GM12878 (cell line): Measurements from ENCODE around the gene SPRY2. TPM values are rescaled to one million over a fixed set of nuclear protein-coding genes. Genes with fewer than 3 reads are reported as not detected.

Source experiments
- ATAC-seq: fragments of 200-7000 bp; cut with Tn5 transposase; 3 replicates; pipeline ENCODE4 v1.9.1; 2020; ENCODE audit warnings: mild to moderate bottlenecking, moderate library complexity
- BruUV-seq: library from RNA; stranded (reverse); fragments of 400-500 nt; replicated peaks from 2 replicates; lab custom pipeline; 2021; lab: Mats Ljungman, UMichigan
- CTCF ChIA-PET: fragments of 300-600 bp; sonication (Branson Sonifier 250); formaldehyde crosslinking; extraction: SDS; loops from one replicate; lab custom pipeline; 2021; ENCODE audit warnings: inconsistent platforms; lab: Yijun Ruan, JAX
- POLR2A ChIA-PET: fragments of 350-600 bp; formaldehyde crosslinking; extraction: SDS; loops from one replicate; lab custom pipeline; 2021; ENCODE audit warnings: inconsistent platforms; lab: Charles Lee
- RAD21 ChIA-PET: fragments of 300-600 bp; sonication (Branson Sonifier 250); formaldehyde crosslinking; loops from one replicate; lab custom pipeline; 2023; ENCODE audit warnings: antibody characterized with exemption; ENCODE audit not compliant: unreplicated experiment; lab: Charles Lee
- SMC1A ChIA-PET: fragments of 300-600 bp; sonication (Branson Sonifier 250); formaldehyde crosslinking; loops from one replicate; lab custom pipeline; 2023; ENCODE audit not compliant: unreplicated experiment, uncharacterized antibody; lab: Charles Lee
- DNase-seq: peaks from one replicate; pipeline ENCODE4 v3.0.0-alpha.2; 2011; ENCODE audit warnings: low read depth, low spot score
- FAIRE-seq: peaks from 3 replicates; lab custom pipeline; 2011; peaks lifted over from hg19 to GRCh38; lab: Jason Lieb, UNC
- H2AFZ ChIP-seq: 2 replicates; pipeline ENCODE4 v1.6.0; 2011; ENCODE audit warnings: low read depth, low read length, control low read depth; ENCODE audit not compliant: control insufficient read depth
- H3K27ac ChIP-seq: 2 replicates; pipeline ENCODE4 v1.5.1; 2011; ENCODE audit warnings: control low read depth; ENCODE audit not compliant: control insufficient read depth, insufficient read depth
- H3K27me3 ChIP-seq, 2 experiments: replicated peaks in 1 of 2; 2 replicates each; pipeline versions ENCODE4 v1.6.0 to v1.6.1; 2011; ENCODE audit warnings: low read length in 1 of 2; ENCODE audit not compliant: control insufficient read depth in 2 of 2, insufficient read depth in 2 of 2
- H3K36me3 ChIP-seq, 2 experiments: 2 replicates each; pipeline ENCODE4 v1.5.1; 2011; ENCODE audit warnings: low read length in 1 of 2; ENCODE audit not compliant: control insufficient read depth in 2 of 2, insufficient read depth in 2 of 2
- H3K4me1 ChIP-seq: 2 replicates; pipeline ENCODE4 v1.6.1; 2011; ENCODE audit warnings: mild to moderate bottlenecking, low read length, moderate library complexity, mixed read lengths; ENCODE audit not compliant: control insufficient read depth, insufficient read depth
- H3K4me2 ChIP-seq: 2 replicates; pipeline ENCODE4 v1.6.0; 2011; ENCODE audit warnings: control low read depth; ENCODE audit not compliant: control insufficient read depth, insufficient read depth
- H3K4me3 ChIP-seq: fragments of 200-600 bp; sonication (generic); 2 replicates; pipeline ENCODE4 v1.5.1; 2016
- H3K79me2 ChIP-seq: 2 replicates; pipeline ENCODE4 v1.6.0; 2011; ENCODE audit warnings: low read length; ENCODE audit not compliant: control insufficient read depth, insufficient read depth
- H3K9ac ChIP-seq: 2 replicates; pipeline ENCODE4 v1.8.0; 2011; ENCODE audit warnings: low read length, control low read depth, mixed read lengths; ENCODE audit not compliant: control insufficient read depth, insufficient read depth
- H3K9me3 ChIP-seq: replicated peaks from 3 replicates; pipeline ENCODE4 v1.5.1; 2011; ENCODE audit warnings: mild to moderate bottlenecking, low read length; ENCODE audit not compliant: control insufficient read depth, insufficient read depth
- H4K20me1 ChIP-seq: 2 replicates; pipeline ENCODE4 v1.6.0; 2011; ENCODE audit not compliant: control insufficient read depth, insufficient read depth
- DPF2 ChIP-seq: fragments of 450-650 bp; IDR thresholded peaks from 2 replicates; pipeline ENCODE4 v1.6.1; 2017; ENCODE audit warnings: mild to moderate bottlenecking
- FOXK2 ChIP-seq: fragments of 450-650 bp; IDR thresholded peaks from 2 replicates; pipeline ENCODE4 v1.6.1; 2017; ENCODE audit warnings: mild to moderate bottlenecking, moderate library complexity
- GATAD2B ChIP-seq: fragments of 450-650 bp; conservative IDR thresholded peaks from 2 replicates; pipeline ENCODE4 v1.6.1; 2017; ENCODE audit warnings: low read depth, mild to moderate bottlenecking, moderate library complexity
- HDAC2 ChIP-seq: fragments of 200-600 bp; sonication (generic); IDR thresholded peaks from 2 replicates; pipeline ENCODE4 v1.6.1; 2017
- KDM1A ChIP-seq: fragments of 200-600 bp; sonication (generic); IDR thresholded peaks from 2 replicates; pipeline ENCODE4 v1.6.1; 2016; ENCODE audit warnings: borderline replicate concordance
- MTA2 ChIP-seq: fragments of 450-650 bp; IDR thresholded peaks from 2 replicates; pipeline ENCODE4 v1.6.1; 2016; ENCODE audit warnings: low read depth, mild to moderate bottlenecking, moderate library complexity
- RELA ChIP-seq: fragments of 450-650 bp; IDR thresholded peaks from 2 replicates; pipeline ENCODE4 v1.8.0; 2014; ENCODE audit warnings: borderline replicate concordance; ENCODE audit not compliant: partially characterized antibody
- SMC3 ChIP-seq: IDR thresholded peaks from 2 replicates; pipeline ENCODE4 v1.6.1; 2011; ENCODE audit warnings: low read length, improper control_type of control experiment, borderline replicate concordance
- SREBF1 ChIP-seq: IDR thresholded peaks from 2 replicates; pipeline ENCODE4 v1.6.1; 2012; ENCODE audit warnings: mild to moderate bottlenecking, low read length
- WGBS: methylation state at CpG from one replicate; pipeline ENCODE4 v1.1.6; 2016; ENCODE audit warnings: low lambda C conversion rate; ENCODE audit not compliant: insufficient replicate concordance, insufficient coverage; ENCODE audit errors: missing lambda C conversion rate; 5-methylcytosine and 5-hydroxymethylcytosine counted together
- in situ Hi-C: fragments of 300-500 bp; cut with MboI; formaldehyde crosslinking; loops from 9 replicates; pipeline ENCODE4 v1.14.3; 2018; ENCODE audit warnings: mixed read lengths
- intact Hi-C: fragments of 100-400 bp; cut with micrococcal nuclease; formaldehyde crosslinking; loops from one replicate; pipeline ENCODE4 v1.14.2; 2022; ENCODE audit not compliant: unreplicated experiment
- polyA plus RNA-seq, 11 experiments: library from polyadenylated mRNA; depleted of rRNA in 4 of 11; unstranded in 6 of 11; stranded (reverse) in 5 of 11; fragments of >200 nt; fragmentation: Nextera tagmentation in 4 of 11; fragmentation: Illumina TruSeq in 1 of 11; extraction: Ambion mirVana in 4 of 11; extraction: Trizol in 1 of 11; gene quantifications; 1 replicate in 1 of 11; 2 replicates in 10 of 11; pipeline versions ENCODE4 v1.2.1 to v1.2.3, GENCODE V29; 2011 to 2016; ENCODE audit warnings: inconsistent platforms in 2 of 11, missing spikeins in 2 of 11, low read depth in 1 of 11
- total RNA-seq, 4 experiments: library from RNA; depleted of rRNA in 3 of 4; stranded (reverse); fragments of >200 nt in 3 of 4; fragmentation: Illumina TruSeq in 1 of 4; extraction: Trizol in 1 of 4; gene quantifications; 2 replicates each; pipeline versions ENCODE4 v1.2.1 to v1.2.3, GENCODE V29; 2013 to 2021
- TF ChIP-seq, protein P1 (sequence below): IDR thresholded peaks from 2 replicates; pipeline ENCODE4 v1.6.1; 2011; ENCODE audit warnings: mild to moderate bottlenecking, low read depth, low read length, moderate library complexity; ENCODE audit not compliant: insufficient replicate concordance

Gene SPRY2
- total and polyA plus RNA-seq, 10 of the 15 experiments (the other 5 are each of a cell fraction or from before 2014, with no cell fraction given) = 1.8 to 82.1 (median 9.2) TPM

GRCh38 chr13:80361883-80362327, 21.0 kb upstream of the SPRY2 start (continued):
- TF ChIP-seq SMC3 = peak; percentile 38; the same call in 1 of the 2 replicates
- TF ChIP-seq GATAD2B = 0 out of 2 replicates have a peak, but pooled peaks have one; percentile 37
- TF ChIP-seq, protein P1, sequence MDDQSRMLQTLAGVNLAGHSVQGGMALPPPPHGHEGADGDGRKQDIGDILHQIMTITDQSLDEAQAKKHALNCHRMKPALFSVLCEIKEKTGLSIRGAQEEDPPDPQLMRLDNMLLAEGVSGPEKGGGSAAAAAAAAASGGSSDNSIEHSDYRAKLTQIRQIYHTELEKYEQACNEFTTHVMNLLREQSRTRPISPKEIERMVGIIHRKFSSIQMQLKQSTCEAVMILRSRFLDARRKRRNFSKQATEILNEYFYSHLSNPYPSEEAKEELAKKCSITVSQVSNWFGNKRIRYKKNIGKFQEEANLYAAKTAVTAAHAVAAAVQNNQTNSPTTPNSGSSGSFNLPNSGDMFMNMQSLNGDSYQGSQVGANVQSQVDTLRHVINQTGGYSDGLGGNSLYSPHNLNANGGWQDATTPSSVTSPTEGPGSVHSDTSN = peak; percentile 70
- peak; percentile 71; the same call in 1 of the 2 replicates for TF ChIP-seq MTA2
- no peak for TF ChIP-seq SREBF1
- no peak for TF ChIP-seq FOXK2
- TF ChIP-seq KDM1A = no peak
- TF ChIP-seq DPF2 = peak; percentile 86

GRCh38 chr13:80361298-80361697, 20.4 kb upstream of the SPRY2 start:
- no peak overlapping the region for H2AFZ ChIP-seq
- POLR2A ChIA-PET = interaction anchor here (1.1 to 5.0 kb wide), 2 partner anchors 16 to 548 kb away, joined by 4 to 147 read pairs; partner anchors contain the start of gene SPRY2
- peak; percentile 15 for ATAC-seq
- no peak for TF ChIP-seq HDAC2
- no peak for TF ChIP-seq RELA
- TF ChIP-seq, all 136 proteins: peak for 0
- BruUV-seq = no TSS peak
- FAIRE-seq = no peak
- no peak for DNase-seq
- Histone ChIP-seq H3K27ac (no peak overlapping the region), H3K9ac (no peak overlapping the region), H3K36me3 (no peaks in the 10 kb centered on the region), H3K9me3 (no peaks in the 10 kb centered on the region), H3K4me2 (no peak overlapping the region), H3K4me1 (no peaks in the 10 kb centered on the region), H3K79me2 (no peaks in the 10 kb centered on the region), H3K27me3 (no peaks in the 10 kb centered on the region), H3K4me3 (no peak overlapping the region), H4K20me1 (no peaks in the 10 kb centered on the region)
- intact Hi-C loops (no loop called here), in situ Hi-C loops (loop anchor here (5.0 to 10.0 kb wide), 2 partner anchors 579 to 686 kb away; no protein-coding TSS in a partner anchor)
- WGBS = 0% methylated on average over 2 of the region's 2 CpGs
- ChIA-PET SMC1A (interaction anchor here (0.5 to 8.0 kb wide), 18 partner anchors 10 to 691 kb away, joined by 3 to 360 read pairs (median 4); partner anchors contain the start of gene SPRY2), CTCF (interaction anchor here (0.8 to 5.5 kb wide), 10 partner anchors 15 to 682 kb away, joined by 3 to 228 read pairs (median 6); partner anchors contain the start of gene SPRY2), RAD21 (interaction anchor here (1.0 to 5.5 kb wide), 13 partner anchors 16 to 683 kb away, joined by 3 to 347 read pairs (median 5); partner anchors contain the start of gene SPRY2)
